ENCODE data around the gene HIPK3.

HIPK3 gene

GRCh38 chr11:33390944-33391892 lies 134.0 kb downstream of the HIPK3 start:
- DNase-seq (ENCODE audit: low read depth): no peak

GRCh38 chr11:33391893-33392251 lies 134.7 kb downstream of the HIPK3 start:
- DNase-seq (ENCODE audit: low read depth): no peak

GRCh38 chr11:33394431-33395109 lies 137.4 kb downstream of the HIPK3 start:
- no peak for DNase-seq (ENCODE audit: low read depth)

- no peak for DNase-seq (ENCODE audit: low read depth)
These were observed 139.2 kb downstream of the HIPK3 start for GRCh38 chr11:33396361-33396760.

- DNase-seq (ENCODE audit: low read depth): no peak
These were observed 142.2 kb downstream of the HIPK3 start for GRCh38 chr11:33399421-33399820.

- no peak for DNase-seq (ENCODE audit: low read depth)
These were observed 144.9 kb downstream of the HIPK3 start for GRCh38 chr11:33402066-33402465.

- no peak for DNase-seq (ENCODE audit: low read depth)
These were observed 146.2 kb downstream of the HIPK3 start for GRCh38 chr11:33403344-33403743.

- DNase-seq (ENCODE audit: low read depth): no peak
These were observed 148.8 kb downstream of the HIPK3 start for GRCh38 chr11:33405834-33406602.

All from stromal cell of bone marrow (primary cell).